ENCODE data around the gene CTAG1B. TPM values are rescaled to one million over a fixed set of nuclear protein-coding genes. Genes with fewer than 3 reads are reported as not detected.

CTAG1B gene
- total and polyA plus RNA-seq, 2 of the 8 experiments (the other 6 are each of a cell fraction or from before 2014, with no cell fraction given) = not detected

DNA sequence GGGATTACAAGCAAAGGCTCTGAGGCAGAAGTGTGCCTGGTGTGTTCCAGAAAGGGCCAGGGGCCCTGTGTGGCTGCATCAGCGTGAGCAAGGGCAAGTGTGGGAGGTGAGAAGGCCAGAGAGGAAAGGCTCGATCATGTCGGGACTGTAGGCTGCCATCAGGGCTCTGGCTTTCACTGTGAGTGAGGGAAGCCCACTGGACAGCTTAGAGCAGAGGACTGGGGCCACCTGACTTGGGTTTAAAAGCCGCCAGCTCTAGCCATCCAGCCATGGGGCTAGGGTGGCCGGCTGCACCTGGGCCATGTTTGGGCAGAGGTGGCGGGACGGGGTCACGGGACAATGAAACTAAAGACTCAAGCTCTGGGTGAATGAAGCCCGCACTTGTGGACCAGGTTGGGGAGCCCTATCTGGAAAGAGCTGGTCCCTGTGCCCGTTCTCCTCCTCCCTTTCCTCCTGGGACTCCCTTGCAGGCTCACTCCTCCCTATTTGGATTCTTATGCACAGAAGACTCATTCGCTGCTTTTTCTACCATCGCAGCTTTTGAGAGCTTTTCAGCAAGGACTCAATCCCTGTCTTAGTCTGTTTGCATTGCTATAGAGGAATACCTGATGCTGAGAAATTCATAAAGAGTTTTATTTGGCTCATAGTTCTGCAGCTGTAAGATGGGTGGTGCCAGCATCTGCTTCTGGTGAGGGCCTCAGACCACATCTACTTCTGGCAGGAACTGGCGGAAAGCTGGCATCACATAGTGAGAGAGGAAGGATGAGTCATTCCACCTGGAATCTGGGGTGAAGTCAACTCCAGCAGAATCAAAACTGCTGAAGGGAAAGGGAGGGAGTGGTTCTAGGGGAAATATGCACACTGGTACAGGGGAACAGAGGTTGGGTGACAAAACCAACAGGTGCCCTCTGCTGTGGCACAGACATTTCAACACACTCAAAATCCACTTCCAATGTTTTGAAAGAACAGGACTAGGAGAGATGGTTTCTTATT is 15.3 kb downstream of the CTAG1B start (continued):
- TF ChIP-seq CBX5 (IDR thresholded peaks at IDR 0.05; ENCODE audit: low read depth, low read length) (no peak), CREB1 (IDR thresholded peaks at IDR 0.05) (no peak), CHD2 (IDR thresholded peaks at IDR 0.05; ENCODE audit: low read length) (no peak), SUZ12 (IDR thresholded peaks at IDR 0.05; ENCODE audit: low read length) (no peak), TAF7 (optimal IDR thresholded peaks at IDR 0.05; ENCODE audit: borderline replicate concordance, low read depth, low read length) (no peak), TBP (IDR thresholded peaks at IDR 0.05; ENCODE audit: low read depth, low read length) (no peak), GTF2F1 (IDR thresholded peaks at IDR 0.05; ENCODE audit: borderline replicate concordance, low read depth, low read length) (no peak), POLR2A (IDR thresholded peaks at IDR 0.05; ENCODE audit: control extremely low read depth in 1 of 2, low read depth in 2 of 2, low read length in 2 of 2) (no peak)
